GM12892 (cell line): ENCODE measurements around the gene TUT7.

Source experiments
- DNase-seq: peaks from one replicate; pipeline ENCODE4 v3.0.0; 2011; ENCODE audit not compliant: insufficient read length
- FAIRE-seq: peaks from 2 replicates; lab custom pipeline; 2011; peaks lifted over from hg19 to GRCh38; lab: Jason Lieb, UNC
- POLR2A ChIP-seq: IDR thresholded peaks from 2 replicates; pipeline ENCODE4 v1.6.1; 2011; ENCODE audit warnings: low read depth, low read length, control low read depth
- POLR2AphosphoS5 ChIP-seq: IDR thresholded peaks from 2 replicates; pipeline ENCODE4 v1.6.1; 2011; ENCODE audit warnings: low read depth, low read length, control low read depth
- TAF1 ChIP-seq: IDR thresholded peaks from 2 replicates; pipeline ENCODE4 v1.6.1; 2011; ENCODE audit warnings: low read depth, mild to moderate bottlenecking, control low read depth, low read length, borderline replicate concordance

The TUT7 gene

DNA sequence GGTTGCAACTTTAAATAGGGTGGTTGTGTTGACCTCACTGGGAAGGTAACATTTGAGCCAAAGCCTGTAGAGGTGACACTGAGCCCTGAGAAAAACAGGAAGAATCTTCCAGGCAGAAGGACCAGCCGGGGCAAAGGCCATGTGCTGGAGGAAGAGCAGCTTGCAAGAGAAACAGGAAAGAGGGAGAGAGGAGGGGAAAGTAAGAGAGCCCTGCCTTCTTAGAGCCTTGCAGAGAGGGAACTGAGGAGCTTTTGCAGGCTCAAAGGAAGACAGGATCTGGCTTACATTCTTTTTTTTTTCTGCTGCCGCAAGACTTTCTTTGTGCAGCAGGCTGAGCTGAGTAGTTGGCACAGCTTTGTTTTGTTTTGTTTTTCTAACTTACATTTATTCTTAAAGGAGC, 112.1 kb downstream of the TUT7 start:
- TF ChIP-seq TAF1 (no peak), POLR2AphosphoS5 (no peak), POLR2A (no peak)
- no peak for DNase-seq
- no peak for FAIRE-seq

DNA sequence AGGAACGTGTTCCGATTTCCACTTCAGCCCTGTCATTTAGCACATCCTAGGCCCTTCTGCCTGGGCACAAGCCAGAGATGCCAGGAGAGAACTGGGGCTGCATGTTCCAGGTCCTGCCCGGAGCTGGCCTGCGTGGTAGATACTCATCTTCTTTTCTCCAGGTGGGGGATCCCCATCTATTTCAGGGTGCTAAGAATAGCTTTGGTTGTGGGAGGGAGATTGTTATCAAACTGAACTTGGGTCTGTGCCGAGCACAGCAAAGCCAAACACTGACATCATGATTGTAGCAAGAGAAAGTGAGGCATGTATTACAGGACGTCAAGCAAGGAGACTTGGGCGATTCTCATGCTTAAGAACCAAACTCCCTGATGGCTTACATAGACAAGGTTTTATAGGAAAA, 113.0 kb downstream of the TUT7 start:
- FAIRE-seq (no peak), DNase-seq (no peak)
- TF ChIP-seq TAF1: no peak
- TF ChIP-seq POLR2AphosphoS5: no peak
- TF ChIP-seq POLR2A: no peak

DNA sequence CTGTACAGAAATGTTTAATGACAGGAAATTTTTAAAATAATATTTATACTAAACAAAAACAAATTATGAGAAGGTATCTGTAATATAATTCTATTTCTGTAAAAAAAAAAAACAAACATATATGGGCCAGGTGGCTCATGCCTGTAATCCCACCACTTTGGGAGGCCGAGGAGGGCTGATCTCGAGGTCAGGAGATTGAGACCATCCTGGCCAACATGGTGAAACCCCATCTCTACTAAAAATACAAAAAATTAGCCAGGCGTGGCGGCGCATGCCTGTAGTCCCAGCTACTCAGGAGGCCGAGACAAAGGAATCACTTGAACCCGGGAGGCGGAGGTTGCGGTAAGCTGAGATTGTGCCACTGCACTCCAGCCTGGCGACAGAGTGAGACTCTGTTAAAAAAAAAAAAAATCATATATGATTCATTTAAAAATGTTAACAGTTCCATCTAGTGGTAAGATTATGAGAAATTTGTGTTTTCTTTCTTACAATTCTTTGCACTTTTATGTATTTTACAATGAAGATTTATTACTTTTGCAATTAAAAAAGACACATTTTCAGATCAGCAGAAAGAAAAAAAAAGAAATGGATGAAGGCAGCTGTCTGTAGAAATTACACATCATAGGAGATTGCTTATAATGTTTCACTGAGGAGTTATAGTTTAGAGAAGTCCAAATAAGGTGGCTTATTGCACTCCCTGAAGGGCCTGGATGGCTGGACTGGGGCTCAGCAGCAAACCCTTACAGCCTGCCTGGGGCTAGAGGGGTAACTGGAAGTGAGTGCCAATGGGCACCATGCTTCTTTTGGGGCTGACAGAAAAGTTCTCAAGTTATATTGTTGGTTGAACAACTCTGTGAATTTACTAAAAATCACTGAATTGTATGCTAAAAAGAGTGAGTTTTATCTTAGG, 115.1 kb downstream of the TUT7 start:
- TF ChIP-seq POLR2AphosphoS5: no peak
- TF ChIP-seq TAF1: no peak
- no peak for TF ChIP-seq POLR2A
- FAIRE-seq: no peak

More for the DNA sequence above, 115.1 kb downstream of the TUT7 start:
- DNase-seq: no peak
